ENCODE measurements around the gene HDAC6. TPM values are rescaled to one million over a fixed set of nuclear protein-coding genes. Genes with fewer than 3 reads are reported as not detected.
"Not testable (repeated sequence)": the region's sequence is repeated elsewhere in the genome, so short reads cannot be mapped to it uniquely, and the experiment has no call there.

The HDAC6 gene
- polyA plus RNA-seq, 1 donor (not counting 4 experiments of a cell fraction or from before 2014, with no cell fraction given): 21.9 TPM

DNA sequence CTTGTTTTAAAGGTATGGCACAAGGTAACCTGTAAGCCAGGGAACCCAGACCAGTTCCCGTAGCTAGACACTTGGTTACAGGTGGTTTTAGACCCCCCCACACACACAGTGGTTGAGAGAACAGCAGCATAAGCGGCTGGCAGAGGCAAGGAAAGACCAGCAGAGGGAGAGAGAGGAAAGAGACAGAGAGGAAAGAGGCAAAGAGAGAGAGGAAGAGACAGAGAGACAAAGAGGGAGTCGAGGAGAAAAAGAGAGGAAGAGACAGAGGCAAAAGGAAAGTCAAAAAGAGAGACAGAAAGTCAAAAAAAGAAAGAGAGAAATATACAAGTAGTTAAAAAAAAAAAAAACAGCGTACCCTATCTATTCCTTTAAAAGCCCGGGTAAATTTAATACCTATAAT is 53.0 kb downstream of the HDAC6 start:
- no peak for TF ChIP-seq EZH2 (IDR thresholded peaks at IDR 0.05; ENCODE audit: low read length)
- TF ChIP-seq, protein P1, sequence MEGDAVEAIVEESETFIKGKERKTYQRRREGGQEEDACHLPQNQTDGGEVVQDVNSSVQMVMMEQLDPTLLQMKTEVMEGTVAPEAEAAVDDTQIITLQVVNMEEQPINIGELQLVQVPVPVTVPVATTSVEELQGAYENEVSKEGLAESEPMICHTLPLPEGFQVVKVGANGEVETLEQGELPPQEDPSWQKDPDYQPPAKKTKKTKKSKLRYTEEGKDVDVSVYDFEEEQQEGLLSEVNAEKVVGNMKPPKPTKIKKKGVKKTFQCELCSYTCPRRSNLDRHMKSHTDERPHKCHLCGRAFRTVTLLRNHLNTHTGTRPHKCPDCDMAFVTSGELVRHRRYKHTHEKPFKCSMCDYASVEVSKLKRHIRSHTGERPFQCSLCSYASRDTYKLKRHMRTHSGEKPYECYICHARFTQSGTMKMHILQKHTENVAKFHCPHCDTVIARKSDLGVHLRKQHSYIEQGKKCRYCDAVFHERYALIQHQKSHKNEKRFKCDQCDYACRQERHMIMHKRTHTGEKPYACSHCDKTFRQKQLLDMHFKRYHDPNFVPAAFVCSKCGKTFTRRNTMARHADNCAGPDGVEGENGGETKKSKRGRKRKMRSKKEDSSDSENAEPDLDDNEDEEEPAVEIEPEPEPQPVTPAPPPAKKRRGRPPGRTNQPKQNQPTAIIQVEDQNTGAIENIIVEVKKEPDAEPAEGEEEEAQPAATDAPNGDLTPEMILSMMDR (optimal IDR thresholded peaks at IDR 0.05 in 1 of 3, IDR thresholded peaks at IDR 0.05 in 1 of 3, conservative IDR thresholded peaks at IDR 0.05 in 1 of 3; ENCODE audit: extremely low read depth in 1 of 3, insufficient read depth in 2 of 3, low read length in 3 of 3): peak; percentile 14 to 41 (median 26)
- Histone ChIP-seq H3K4me1 (ENCODE audit: control insufficient read depth, extremely low read depth, insufficient read depth, low read length) (no peaks in the 10 kb centered on the region), H3K27me3 (ENCODE audit: control insufficient read depth, extremely low read depth, insufficient read depth, low read length) (no peaks in the 10 kb centered on the region), H3K4me2 (ENCODE audit: control insufficient read depth, extremely low read depth, insufficient read depth, low read depth, low read length) (no peak overlapping the region), H3K9me1 (ENCODE audit: control insufficient read depth, extremely low read depth, insufficient read depth, low read length) (no peaks in the 10 kb centered on the region), H3K9ac (ENCODE audit: control insufficient read depth, extremely low read depth, insufficient read depth, low read length) (no peak overlapping the region), H3K9me3 (ENCODE audit: control insufficient read depth, low read depth, low read length) (no peaks in the 10 kb centered on the region), H3K36me3 (ENCODE audit: control insufficient read depth in 2 of 2, extremely low read depth in 1 of 2, insufficient read depth in 2 of 2, low read length in 2 of 2) (no peaks in the 10 kb centered on the region), H4K20me1 (ENCODE audit: control insufficient read depth, extremely low read depth, insufficient read depth, low read length) (no peaks in the 10 kb centered on the region), H3K27ac (ENCODE audit: control insufficient read depth, insufficient read depth, low read length) (no peak overlapping the region), H3K4me3 (ENCODE audit: control insufficient read depth in 2 of 3, extremely low read depth in 1 of 3, insufficient read depth in 2 of 3, low read depth in 1 of 3, low read length in 3 of 3) (no peak overlapping the region), H3K79me2 (ENCODE audit: control insufficient read depth, insufficient read depth, low read length) (no peaks in the 10 kb centered on the region), H2AFZ (ENCODE audit: control insufficient read depth, low read length) (no peak overlapping the region)
- dilution Hi-C loops (cut with MboI; ENCODE audit: extremely low pct_ligation_motif_present, low sequenced_read_pairs): no loop called here
- DNase-seq (ENCODE audit: low read depth, low spot score) (no peak), FAIRE-seq (no peak)

DNA sequence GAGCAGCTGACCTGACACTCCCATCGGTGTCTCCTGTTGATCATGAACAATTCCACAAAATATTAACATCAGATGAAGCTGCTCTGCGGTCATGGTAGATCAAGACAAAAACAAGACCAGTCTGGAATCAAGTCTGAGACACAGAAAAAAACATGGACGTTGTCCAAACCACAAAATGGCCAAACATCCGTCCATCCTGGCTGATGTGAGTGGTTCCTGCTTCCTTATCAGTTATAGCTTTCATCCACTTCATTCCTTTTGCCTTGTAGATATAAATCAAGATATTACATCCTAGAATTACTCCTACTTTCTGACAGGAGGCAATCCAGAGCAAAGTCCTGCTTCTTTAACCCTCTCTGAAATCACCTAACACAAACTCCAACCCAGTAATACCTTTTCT is 62.3 kb downstream of the HDAC6 start:
- Histone ChIP-seq H2AFZ (ENCODE audit: control insufficient read depth, low read length) (no peak overlapping the region), H3K4me1 (ENCODE audit: control insufficient read depth, extremely low read depth, insufficient read depth, low read length) (peaks cover 5% of the 10 kb centered on the region), H3K27ac (ENCODE audit: control insufficient read depth, insufficient read depth, low read length) (no peak overlapping the region), H4K20me1 (ENCODE audit: control insufficient read depth, extremely low read depth, insufficient read depth, low read length) (no peaks in the 10 kb centered on the region), H3K4me2 (ENCODE audit: control insufficient read depth, extremely low read depth, insufficient read depth, low read depth, low read length) (no peak overlapping the region), H3K27me3 (ENCODE audit: control insufficient read depth, extremely low read depth, insufficient read depth, low read length) (no peaks in the 10 kb centered on the region), H3K9me3 (ENCODE audit: control insufficient read depth, low read depth, low read length) (no peaks in the 10 kb centered on the region), H3K9me1 (ENCODE audit: control insufficient read depth, extremely low read depth, insufficient read depth, low read length) (no peaks in the 10 kb centered on the region), H3K4me3 (ENCODE audit: control insufficient read depth in 2 of 3, extremely low read depth in 1 of 3, insufficient read depth in 2 of 3, low read depth in 1 of 3, low read length in 3 of 3) (no peak overlapping the region), H3K9ac (ENCODE audit: control insufficient read depth, extremely low read depth, insufficient read depth, low read length) (no peak overlapping the region), H3K79me2 (ENCODE audit: control insufficient read depth, insufficient read depth, low read length) (no peaks in the 10 kb centered on the region), H3K36me3 (ENCODE audit: control insufficient read depth in 2 of 2, extremely low read depth in 1 of 2, insufficient read depth in 2 of 2, low read length in 2 of 2) (no peaks in the 10 kb centered on the region)
- no peak for DNase-seq (ENCODE audit: low read depth, low spot score)
- no peak for TF ChIP-seq EZH2 (IDR thresholded peaks at IDR 0.05; ENCODE audit: low read length)
- FAIRE-seq: no peak
- dilution Hi-C loops (cut with MboI; ENCODE audit: extremely low pct_ligation_motif_present, low sequenced_read_pairs): no loop called here

- DNase-seq (ENCODE audit: low read depth, low spot score); H3K36me3 ChIP-seq (ENCODE audit: control insufficient read depth in 2 of 2, extremely low read depth in 1 of 2, insufficient read depth in 2 of 2, low read length in 2 of 2); H3K27ac ChIP-seq (ENCODE audit: control insufficient read depth, insufficient read depth, low read length); H3K27me3 ChIP-seq (ENCODE audit: control insufficient read depth, extremely low read depth, insufficient read depth, low read length); H4K20me1 ChIP-seq (ENCODE audit: control insufficient read depth, extremely low read depth, insufficient read depth, low read length); H3K79me2 ChIP-seq (ENCODE audit: control insufficient read depth, insufficient read depth, low read length); H3K9ac ChIP-seq (ENCODE audit: control insufficient read depth, extremely low read depth, insufficient read depth, low read length); H3K4me1 ChIP-seq (ENCODE audit: control insufficient read depth, extremely low read depth, insufficient read depth, low read length); dilution Hi-C loops (cut with MboI; ENCODE audit: extremely low pct_ligation_motif_present, low sequenced_read_pairs); H3K9me1 ChIP-seq (ENCODE audit: control insufficient read depth, extremely low read depth, insufficient read depth, low read length); FAIRE-seq; H3K9me3 ChIP-seq (ENCODE audit: control insufficient read depth, low read depth, low read length); H2AFZ ChIP-seq (ENCODE audit: control insufficient read depth, low read length); H3K4me2 ChIP-seq (ENCODE audit: control insufficient read depth, extremely low read depth, insufficient read depth, low read depth, low read length); H3K4me3 ChIP-seq (ENCODE audit: control insufficient read depth in 2 of 3, extremely low read depth in 1 of 3, insufficient read depth in 2 of 3, low read depth in 1 of 3, low read length in 3 of 3): not testable (repeated sequence)
Measured at GRCh38 chrX:48872017-48872416, 70.2 kb downstream of the HDAC6 start.

Small RNA genes lying within 50 kb of the gene (small RNA-seq; reads per million reads assigned to genes)
- 0 reads per million in 3 experiments for gene RNU6-29P (ENCODE audit: insufficient read length in 3 of 3, low read depth in 3 of 3, low replicate concordance in 1 of 3)

Other genes starting within 250 kb of the HDAC6 start
- gene RBM3, start 227.6 kb upstream of the HDAC6 start, polyA plus RNA-seq: 237 to 327 TPM (median 282 TPM) in 3 replicates
- gene WDR13, start 204.6 kb upstream of the HDAC6 start, polyA plus RNA-seq: 32.8 to 48.0 TPM (median 40.6 TPM) in 3 replicates
- gene WAS, start 118.3 kb upstream of the HDAC6 start, polyA plus RNA-seq: 0.05 to 0.09 TPM (median 0.07 TPM) in 3 replicates
- 3.1 to 9.4 TPM (median 4.9 TPM) in 3 replicates for gene SUV39H1, start 105.3 kb upstream of the HDAC6 start, polyA plus RNA-seq
- not detected in 3 replicates for gene GLOD5, start 40.3 kb upstream of the HDAC6 start, polyA plus RNA-seq
- not detected in 3 replicates for gene GATA1, start 15.5 kb upstream of the HDAC6 start, polyA plus RNA-seq
- gene ERAS, start 24.4 kb downstream of the HDAC6 start, polyA plus RNA-seq: not detected in 3 replicates
- gene PCSK1N, start 33.5 kb downstream of the HDAC6 start, polyA plus RNA-seq: 0.54 to 1.6 TPM (median 1.4 TPM) in 3 replicates
- gene TIMM17B, start 95.7 kb downstream of the HDAC6 start, polyA plus RNA-seq: 34.3 to 52.9 TPM (median 35.5 TPM) in 3 replicates
- gene PQBP1, start 95.9 kb downstream of the HDAC6 start, polyA plus RNA-seq: 62.9 to 85.2 TPM (median 79.0 TPM) in 3 replicates
- 39.4 to 64.0 TPM (median 44.2 TPM) in 3 replicates for gene SLC35A2, start 109.6 kb downstream of the HDAC6 start, polyA plus RNA-seq
- gene PIM2, start 117.0 kb downstream of the HDAC6 start, polyA plus RNA-seq: 8.3 to 11.6 TPM (median 9.9 TPM) in 3 replicates
- gene OTUD5, start 155.5 kb downstream of the HDAC6 start, polyA plus RNA-seq: 39.5 to 42.6 TPM (median 40.3 TPM) in 3 replicates
- gene KCND1, start 169.8 kb downstream of the HDAC6 start, polyA plus RNA-seq: 0.20 to 0.30 TPM (median 0.25 TPM) in 3 replicates
- 20.2 to 23.0 TPM (median 20.9 TPM) in 3 replicates for gene GRIPAP1, start 200.2 kb downstream of the HDAC6 start, polyA plus RNA-seq
- 13.2 to 15.8 TPM (median 14.1 TPM) in 3 replicates for gene TFE3, start 241.3 kb downstream of the HDAC6 start, polyA plus RNA-seq

Data from keratinocyte (primary cell).